Vagina (tissue), 2 donors: Measurements from ENCODE around the gene PLXDC1.

Experiments
- CTCF ChIP-seq, 3 experiments: fragments of 450-650 bp in 2 of 3; fragments of 200-600 bp in 1 of 3; sonication (generic) in 1 of 3; IDR thresholded peaks; one replicate each; pipeline ENCODE4 v1.5.1; 2017 to 2019; ENCODE audit warnings: antibody characterized with exemption in 3 of 3, mild to moderate bottlenecking in 2 of 3, moderate library complexity in 2 of 3
- POLR2A ChIP-seq, 2 donors: fragments of 450-650 bp; IDR thresholded peaks; one replicate each; pipeline ENCODE4 v1.6.1; 2017; ENCODE audit warnings: antibody characterized with exemption in 2 of 2, mild to moderate bottlenecking in 2 of 2, moderate library complexity in 2 of 2
- POLR2AphosphoS5 ChIP-seq, 2 donors: sonication (generic); formaldehyde crosslinking; IDR thresholded peaks; one replicate each; pipeline ENCODE4 v1.9.0; 2017; ENCODE audit warnings: antibody characterized with exemption in 2 of 2, mild to moderate bottlenecking in 2 of 2, low read depth in 1 of 2; ENCODE audit not compliant: insufficient read depth in 1 of 2

- TF ChIP-seq CTCF (IDR thresholded peaks at IDR 0.05) (no peak), POLR2A (IDR thresholded peaks at IDR 0.05) (no peak), POLR2AphosphoS5 (IDR thresholded peaks at IDR 0.05; ENCODE audit: insufficient read depth in 1 of 2, low read depth in 1 of 2) (no peak)
Observed at GRCh38 chr17:39183720-39184119, 32.3 kb upstream of the PLXDC1 start.
